ENCODE data around the gene TRIM52. TPM values are rescaled to one million over a fixed set of nuclear protein-coding genes. Genes with fewer than 3 reads are reported as not detected.
"Not testable (repeated sequence)": the region's sequence is repeated elsewhere in the genome, so short reads cannot be mapped to it uniquely, and the experiment has no call there.

The TRIM52 gene
- total and polyA plus RNA-seq, 10 donors = 11.6 to 44.0 (median 20.9) TPM

DNA sequence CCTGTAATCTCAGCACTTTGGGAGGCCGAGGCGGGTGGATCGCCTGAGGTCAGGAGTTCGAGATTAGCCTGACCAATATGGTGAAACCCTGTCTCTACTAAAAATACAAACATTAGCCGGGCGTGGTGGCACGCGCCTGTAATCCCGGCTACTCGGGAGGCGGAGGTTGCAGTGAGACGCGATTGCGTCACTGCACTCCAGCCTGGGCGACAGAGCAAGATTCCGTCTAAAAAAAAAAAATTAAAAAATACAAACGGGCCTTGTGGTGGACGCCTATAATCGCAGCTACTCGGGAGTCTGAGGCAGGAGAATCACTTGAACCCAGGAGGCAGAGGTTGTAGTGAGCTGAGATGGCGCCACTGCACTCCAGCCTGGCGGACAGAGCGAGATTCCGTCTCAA, 51.9 kb downstream of the TRIM52 start:
- WGBS, 5 donors = 84 to 92% (median 89%) methylated on average over 24 of the region's 24 CpGs
- Histone ChIP-seq H3K4me1 (peaks cover 12 to 42% (median 38%) of the 10 kb centered on the region in 6 donors), H3K27me3 (replicated peaks in 1 of 7) (peaks cover 0 to 33% (median 11%) of the 10 kb centered on the region in 7 donors)

DNA sequence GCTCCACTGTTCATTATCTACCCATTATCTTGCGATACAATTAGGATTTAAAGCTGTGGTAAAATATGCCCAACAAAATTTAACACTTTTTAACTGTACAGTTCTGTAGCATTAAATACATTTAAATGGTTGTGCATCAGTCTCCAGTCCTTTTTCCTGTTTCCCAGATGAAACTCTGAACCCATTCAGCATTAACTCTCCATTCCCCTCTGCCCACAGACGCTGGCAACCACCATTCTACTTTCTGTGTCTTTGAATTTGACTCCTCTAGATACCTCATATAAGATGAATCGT, 53.0 kb downstream of the TRIM52 start:
- TF ChIP-seq POLR2A (IDR thresholded peaks at IDR 0.05) = no peak
- no peak for TF ChIP-seq POLR2AphosphoS5 (IDR thresholded peaks at IDR 0.05)
- TF ChIP-seq, protein P1, sequence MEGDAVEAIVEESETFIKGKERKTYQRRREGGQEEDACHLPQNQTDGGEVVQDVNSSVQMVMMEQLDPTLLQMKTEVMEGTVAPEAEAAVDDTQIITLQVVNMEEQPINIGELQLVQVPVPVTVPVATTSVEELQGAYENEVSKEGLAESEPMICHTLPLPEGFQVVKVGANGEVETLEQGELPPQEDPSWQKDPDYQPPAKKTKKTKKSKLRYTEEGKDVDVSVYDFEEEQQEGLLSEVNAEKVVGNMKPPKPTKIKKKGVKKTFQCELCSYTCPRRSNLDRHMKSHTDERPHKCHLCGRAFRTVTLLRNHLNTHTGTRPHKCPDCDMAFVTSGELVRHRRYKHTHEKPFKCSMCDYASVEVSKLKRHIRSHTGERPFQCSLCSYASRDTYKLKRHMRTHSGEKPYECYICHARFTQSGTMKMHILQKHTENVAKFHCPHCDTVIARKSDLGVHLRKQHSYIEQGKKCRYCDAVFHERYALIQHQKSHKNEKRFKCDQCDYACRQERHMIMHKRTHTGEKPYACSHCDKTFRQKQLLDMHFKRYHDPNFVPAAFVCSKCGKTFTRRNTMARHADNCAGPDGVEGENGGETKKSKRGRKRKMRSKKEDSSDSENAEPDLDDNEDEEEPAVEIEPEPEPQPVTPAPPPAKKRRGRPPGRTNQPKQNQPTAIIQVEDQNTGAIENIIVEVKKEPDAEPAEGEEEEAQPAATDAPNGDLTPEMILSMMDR (IDR thresholded peaks at IDR 0.05 in 8 of 11, conservative IDR thresholded peaks at IDR 0.05 in 3 of 11) = no peak
- Histone ChIP-seq H3K27ac (peak overlapping the region in 7 of 8 donors; percentile 66 to 86 (median 83)), H3K4me3 (peak overlapping the region in 4 of 8 donors; percentile 65 to 89 (median 73)), H3K9me3 (peaks cover 0 to 10% (median 0%) of the 10 kb centered on the region in 8 donors), H3K36me3 (no peaks in the 10 kb centered on the region), H3K4me1 (peaks cover 17 to 53% (median 48%) of the 10 kb centered on the region in 6 donors), H3K27me3 (replicated peaks in 1 of 7) (peaks cover 0 to 40% (median 11%) of the 10 kb centered on the region in 7 donors)
- WGBS, 5 donors = 39 to 48% (median 44%) methylated on average over 3 of the region's 3 CpGs
- no peak for DNase-seq
- intact Hi-C loops (cut with DNase I; ENCODE audit: low total_unique reads) = no loop called here

More for the DNA sequence above, 51.9 kb downstream of the TRIM52 start:
- intact Hi-C loops (cut with DNase I; ENCODE audit: low total_unique reads); H3K36me3 ChIP-seq; H3K4me3 ChIP-seq; H3K27ac ChIP-seq; DNase-seq; H3K9me3 ChIP-seq: not testable (repeated sequence)

DNA sequence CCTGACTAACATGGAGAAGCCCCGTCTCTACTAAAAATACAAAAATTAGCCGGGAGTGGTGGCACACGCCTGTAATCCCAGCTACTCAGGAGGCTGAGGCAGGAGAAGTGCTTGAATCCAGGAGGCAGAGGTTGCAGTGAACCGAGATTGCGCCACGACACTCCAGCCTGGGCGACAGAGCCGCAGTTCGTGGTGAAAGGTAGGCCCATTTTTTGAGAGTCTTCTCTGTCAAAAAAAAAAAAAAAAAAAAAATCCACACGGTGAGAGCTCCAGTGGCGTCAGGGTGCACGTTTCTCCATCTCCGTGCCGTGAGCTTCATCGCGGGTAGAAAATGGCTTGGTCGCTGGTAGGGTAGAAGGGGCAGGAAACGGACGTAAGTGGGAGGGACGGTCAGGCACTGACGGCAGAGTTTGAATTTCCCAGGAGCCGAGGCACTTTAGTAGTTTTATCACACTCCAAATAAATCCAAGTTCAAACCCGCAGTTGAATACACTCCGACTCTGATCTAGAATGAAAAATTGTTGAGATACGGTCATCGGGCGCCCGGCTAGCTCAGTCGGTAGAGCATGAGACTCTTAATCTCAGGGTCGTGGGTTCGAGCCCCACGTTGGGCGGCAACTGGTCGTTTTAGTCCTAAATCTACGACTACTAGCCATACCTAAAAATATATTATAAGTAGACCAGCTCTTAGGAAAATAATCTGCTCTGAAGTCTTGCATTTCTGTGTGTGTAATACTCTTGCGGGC, 53.6 kb downstream of the TRIM52 start:
- DNase-seq = peak; percentile 85

DNA sequence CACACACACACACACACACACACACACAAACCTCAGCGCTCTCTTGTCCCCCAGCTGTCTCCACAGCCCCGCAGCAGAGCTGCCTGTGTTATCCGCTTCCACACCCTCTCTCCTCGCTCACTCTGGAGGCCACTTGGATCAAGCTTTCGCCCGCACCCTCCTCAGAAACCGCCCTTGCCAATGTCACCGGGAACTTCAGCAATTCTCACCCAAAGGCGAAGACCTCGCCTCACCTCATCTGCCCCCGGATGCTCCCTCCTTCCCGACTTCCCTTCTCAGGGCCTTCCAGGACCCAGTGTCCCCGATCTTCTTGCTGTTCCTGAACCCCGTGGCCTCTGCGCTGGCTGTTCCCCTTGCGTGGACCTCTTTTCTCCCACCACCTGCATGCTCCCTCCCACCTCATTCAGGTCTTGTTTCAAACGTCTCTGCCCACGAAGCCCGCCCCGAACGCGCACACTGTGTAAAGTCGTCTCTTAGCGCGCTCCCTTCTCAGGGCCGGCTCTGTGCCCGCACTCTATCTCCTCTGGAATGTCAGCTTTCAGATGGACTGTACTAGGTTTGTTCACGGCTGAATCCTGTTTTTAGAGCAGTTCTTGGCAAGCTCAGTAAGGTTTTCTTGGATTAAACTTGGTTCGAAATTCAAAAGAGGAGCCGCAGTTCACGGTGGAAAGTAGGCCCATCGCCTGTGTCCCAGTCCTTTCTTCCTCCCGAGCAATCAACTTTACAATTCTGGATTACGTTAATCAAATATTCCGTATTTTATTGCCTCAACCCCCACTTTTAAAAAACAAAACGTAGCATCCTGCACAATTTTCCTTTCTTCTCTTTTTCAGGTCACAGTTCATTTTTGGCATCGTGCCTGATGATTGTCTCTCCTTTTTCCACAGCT, 54.9 kb downstream of the TRIM52 start:
- WGBS, 5 donors = 7 to 11% (median 8%) methylated on average over 37 of the region's 37 CpGs
- Histone ChIP-seq H3K4me1 (peaks cover 17 to 56% (median 48%) of the 10 kb centered on the region in 6 donors), H3K4me3 (peak overlapping the region; percentile 5 to 89 (median 68)), H3K9me3 (peaks cover 0 to 10% (median 0%) of the 10 kb centered on the region in 8 donors), H3K36me3 (no peaks in the 10 kb centered on the region), H3K27me3 (replicated peaks in 1 of 7) (peaks cover 0 to 40% (median 11%) of the 10 kb centered on the region in 7 donors), H3K27ac (peak overlapping the region in 6 of 8 donors; percentile 81 to 86 (median 83))
- TF ChIP-seq, protein P1 (IDR thresholded peaks at IDR 0.05 in 8 of 11, conservative IDR thresholded peaks at IDR 0.05 in 3 of 11) = no peak
- TF ChIP-seq POLR2AphosphoS5 (IDR thresholded peaks at IDR 0.05) (no peak), POLR2A (IDR thresholded peaks at IDR 0.05) (no peak)
- intact Hi-C loops (cut with DNase I; ENCODE audit: low total_unique reads) = no loop called here
- no peak for DNase-seq

More for the DNA sequence above, 53.6 kb downstream of the TRIM52 start:
- peak overlapping the region; percentile 25 to 89 (median 68) for H3K4me3 ChIP-seq
- intact Hi-C loops (cut with DNase I; ENCODE audit: low total_unique reads) = no loop called here
- peaks cover 17 to 56% (median 48%) of the 10 kb centered on the region in 6 donors for H3K4me1 ChIP-seq
- TF ChIP-seq POLR2A (IDR thresholded peaks at IDR 0.05) = no peak
- TF ChIP-seq POLR2AphosphoS5 (IDR thresholded peaks at IDR 0.05) = peak in 2 of 3 donors; percentile 45 to 56
- TF ChIP-seq, protein P1 (IDR thresholded peaks at IDR 0.05 in 8 of 11, conservative IDR thresholded peaks at IDR 0.05 in 3 of 11) = no peak
- H3K36me3 ChIP-seq = no peaks in the 10 kb centered on the region
- peak overlapping the region; percentile 66 to 86 (median 82) for H3K27ac ChIP-seq
- H3K9me3 ChIP-seq = peaks cover 0 to 10% (median 0%) of the 10 kb centered on the region in 8 donors
- H3K27me3 ChIP-seq (replicated peaks in 1 of 7) = peaks cover 0 to 40% (median 11%) of the 10 kb centered on the region in 7 donors
- 0 to 1% (median 0%) methylated on average over 36 of the region's 36 CpGs for WGBS, 5 donors

Small RNAs within 50 kb of the gene (microRNA-seq; reads per million reads assigned to microRNA genes)
- 0.28 to 1.4 (median 1.1) reads per million in 3 donors for gene MIR4638

Small RNAs within 50 kb of the gene (small RNA-seq; reads per million reads assigned to genes)
- gene MIR4638 (0 reads per million in 4 donors), gene RNU6-705P (0 reads per million in 4 donors), gene SNORD95 (0 reads per million in 4 donors), gene SNORD96A (0 reads per million in 4 donors)

Other genes starting within 250 kb of the TRIM52 start
- gene BTNL9, start 220.9 kb downstream of the TRIM52 start, total RNA-seq = 100 to 1,000 TPM in 1 of 7 donors, 10 to 100 TPM in 6; 41.6 to 123 (median 86.3) TPM
- 10 to 100 TPM; 17.2 to 91.1 (median 32.6) TPM for gene BTNL9, start 220.9 kb downstream of the TRIM52 start, polyA plus RNA-seq
- not detected for gene OR2V1, start 130.0 kb downstream of the TRIM52 start, total RNA-seq
- not detected for gene OR2V1, start 130.0 kb downstream of the TRIM52 start, polyA plus RNA-seq
- gene OR2V2, start 113.6 kb downstream of the TRIM52 start, total RNA-seq = not detected
- gene OR2V2, start 113.6 kb downstream of the TRIM52 start, polyA plus RNA-seq = not detected
- gene TRIM7, start 55.9 kb downstream of the TRIM52 start, total RNA-seq = 1 to 10 TPM in 6 of 7 donors, under 1 TPM in 1; 0.81 to 3.9 (median 1.9) TPM
- 1 to 10 TPM; 1.0 to 1.3 (median 1.2) TPM for gene TRIM7, start 55.9 kb downstream of the TRIM52 start, polyA plus RNA-seq
- 10 to 100 TPM; 14.3 to 34.1 (median 26.6) TPM for gene TRIM41, start 37.9 kb downstream of the TRIM52 start, total RNA-seq
- 10 to 100 TPM; 12.5 to 25.0 (median 24.1) TPM for gene TRIM41, start 37.9 kb downstream of the TRIM52 start, polyA plus RNA-seq
- 1,000 to 10,000 TPM; 1,202 to 2,949 (median 1,651) TPM for gene RACK1, start 17.2 kb downstream of the TRIM52 start, total RNA-seq
- 1,000 to 10,000 TPM; 2,379 to 3,598 (median 2,966) TPM for gene RACK1, start 17.2 kb downstream of the TRIM52 start, polyA plus RNA-seq
- gene OR4F3, start 106.1 kb upstream of the TRIM52 start, total RNA-seq = 1 to 10 TPM in 1 of 7 donors, under 1 TPM in 2, not detected in 4; 0.55 to 1.3 (median 0.70) TPM
- not detected for gene OR4F3, start 106.1 kb upstream of the TRIM52 start, polyA plus RNA-seq